NOMO-1 treated with dmso at 0.1 percent for 144 hours (cell line): ENCODE data around the gene NFATC2IP.
A peak's percentile ranks its signal among the peaks of the same experiment; 100 is the strongest.

Source experiments
- DNase-seq: peaks from one replicate; lab custom pipeline; 2025; ENCODE audit not compliant: unreplicated experiment; lab: John Stamatoyannopoulos, UW

NFATC2IP gene

GRCh38 chr16:28950648-28951409 is at the start of gene NFATC2IP:
Gene NFATC2IP, plus strand, starts transcription at chr16:28950937. Its CDS starts 75 bp downstream, at chr16:28951012.
- peak; percentile 98 for DNase-seq

DNA sequence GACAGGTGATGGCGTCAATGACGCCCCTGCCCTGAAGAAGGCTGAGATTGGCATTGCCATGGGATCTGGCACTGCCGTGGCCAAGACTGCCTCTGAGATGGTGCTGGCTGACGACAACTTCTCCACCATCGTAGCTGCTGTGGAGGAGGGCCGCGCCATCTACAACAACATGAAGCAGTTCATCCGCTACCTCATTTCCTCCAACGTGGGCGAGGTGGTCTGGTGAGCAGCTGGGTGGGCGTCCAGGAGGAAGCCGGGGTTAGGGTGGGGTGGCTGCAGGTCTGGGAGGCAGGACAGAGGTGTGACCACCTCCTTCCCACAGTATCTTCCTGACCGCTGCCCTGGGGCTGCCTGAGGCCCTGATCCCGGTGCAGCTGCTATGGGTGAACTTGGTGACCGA is 48.9 kb upstream of the NFATC2IP start:
- no peak for DNase-seq

DNA sequence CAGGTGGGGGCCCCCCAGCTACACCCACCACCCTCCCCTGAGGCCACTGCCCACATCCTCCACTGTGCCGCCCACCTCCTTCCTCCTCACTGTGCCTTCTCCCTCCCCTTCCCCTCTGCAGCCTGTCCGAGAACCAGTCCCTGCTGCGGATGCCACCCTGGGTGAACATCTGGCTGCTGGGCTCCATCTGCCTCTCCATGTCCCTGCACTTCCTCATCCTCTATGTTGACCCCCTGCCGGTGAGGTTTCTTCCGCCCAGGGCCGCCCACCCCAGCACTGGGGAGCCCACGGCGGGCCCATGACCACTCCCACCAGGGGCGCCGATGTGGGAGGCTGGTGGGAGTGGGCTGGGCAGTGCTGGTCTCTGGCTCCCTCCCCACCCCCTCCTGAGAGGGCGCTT is 47.8 kb upstream of the NFATC2IP start:
- no peak for DNase-seq

GRCh38 chr16:28903344-28904042 is 47.2 kb upstream of the NFATC2IP start:
- DNase-seq, result no peak

DNA sequence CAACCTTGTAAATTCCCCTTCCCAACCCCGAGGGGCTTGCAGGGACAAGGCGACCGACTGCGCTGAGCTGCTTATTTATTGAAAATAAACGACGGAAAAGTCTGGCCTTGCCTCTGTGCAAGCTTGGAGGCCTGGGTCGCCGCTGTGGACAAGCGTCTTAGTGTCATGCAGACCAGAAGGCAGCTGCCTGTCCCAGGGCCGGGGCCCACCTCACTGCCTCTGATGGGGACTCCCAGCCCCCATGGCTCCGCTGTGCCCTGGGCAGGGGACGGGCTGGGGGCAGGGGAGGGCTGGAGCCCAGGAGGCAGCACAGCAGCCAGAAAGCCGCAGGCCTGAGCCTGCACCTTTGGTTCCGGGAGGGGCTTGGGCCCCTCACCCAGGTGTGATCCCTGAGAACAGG is 46.4 kb upstream of the NFATC2IP start:
- DNase-seq, result no peak

- DNase-seq, result no peak
Observed at GRCh38 chr16:28904828-28905227, 45.9 kb upstream of the NFATC2IP start.

GRCh38 chr16:28905229-28905754 is 45.4 kb upstream of the NFATC2IP start:
- DNase-seq, result no peak

DNA sequence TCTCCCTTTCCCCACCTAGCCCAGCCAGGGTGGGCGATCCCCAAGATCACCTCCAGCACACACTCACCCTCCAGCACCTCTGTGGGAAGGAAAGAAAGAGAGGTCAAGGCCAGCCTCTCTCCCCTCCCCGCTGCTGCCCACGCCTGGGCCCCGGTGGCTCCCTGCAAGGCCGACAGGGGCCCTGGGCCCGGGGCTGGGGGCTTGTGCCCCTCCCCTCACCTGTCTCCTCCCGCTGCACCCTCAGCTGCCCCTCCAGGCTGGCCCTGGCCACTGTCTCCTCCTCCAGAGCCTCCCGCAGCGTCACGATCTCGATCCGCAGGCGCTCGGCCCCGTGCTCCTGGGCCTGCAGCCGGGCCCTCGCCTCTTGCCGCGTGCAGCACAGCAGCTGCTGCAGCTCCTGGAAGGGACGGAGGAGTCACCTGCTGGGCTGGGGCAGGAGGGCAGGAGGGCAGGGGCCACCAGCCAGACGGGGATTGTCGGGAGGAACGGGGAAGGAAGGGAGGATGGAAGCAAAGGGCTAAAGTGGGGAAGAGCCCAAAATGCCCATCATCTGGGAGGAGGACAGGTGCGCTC is 44.9 kb upstream of the NFATC2IP start:
- no peak for DNase-seq

DNA sequence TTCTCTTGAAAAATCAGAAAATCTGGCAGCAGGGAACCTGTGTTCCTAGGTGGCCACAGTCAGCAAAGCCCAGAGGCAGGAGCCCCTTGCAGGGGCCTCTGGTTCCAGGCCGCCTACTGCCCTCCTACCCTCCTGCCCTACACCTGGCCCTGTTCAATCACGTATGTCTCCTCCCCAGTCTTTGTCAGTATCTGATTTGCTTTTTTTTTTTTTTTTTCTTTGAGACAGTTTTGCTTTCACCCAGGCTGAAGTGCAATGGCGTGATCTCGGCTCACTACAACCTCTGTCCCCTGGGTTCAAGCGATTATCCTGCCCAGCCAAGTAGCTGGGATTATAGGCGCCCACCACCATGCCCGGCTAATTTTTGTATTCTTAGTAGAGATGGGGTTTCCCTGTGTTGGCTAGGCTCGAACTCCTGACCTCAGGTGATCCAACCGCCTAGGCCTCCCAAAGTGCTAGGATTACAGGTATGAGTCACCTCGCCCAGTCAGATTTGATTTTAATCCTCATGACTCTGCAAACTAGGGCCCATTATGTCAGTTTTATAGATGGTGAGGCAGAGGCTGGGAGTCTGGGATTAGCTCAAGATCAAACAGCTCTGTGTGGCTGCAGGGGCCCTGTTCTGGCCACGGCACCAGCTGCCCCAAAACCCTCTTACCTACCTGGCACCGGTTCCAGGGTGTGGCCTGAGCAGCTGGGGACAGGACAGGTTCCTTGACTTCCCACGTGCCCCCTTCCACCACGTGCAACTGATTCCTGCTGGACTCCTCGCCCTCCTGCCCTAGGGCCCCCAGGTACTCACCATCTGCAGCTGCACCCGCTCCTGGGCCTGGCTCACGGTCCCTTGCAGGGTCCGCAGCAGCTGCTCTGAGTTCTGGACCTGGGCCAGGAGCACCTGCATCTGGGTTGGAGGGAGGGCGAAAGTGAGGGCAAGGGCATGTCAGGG is 40.4 kb upstream of the NFATC2IP start:
- no peak for DNase-seq

DNA sequence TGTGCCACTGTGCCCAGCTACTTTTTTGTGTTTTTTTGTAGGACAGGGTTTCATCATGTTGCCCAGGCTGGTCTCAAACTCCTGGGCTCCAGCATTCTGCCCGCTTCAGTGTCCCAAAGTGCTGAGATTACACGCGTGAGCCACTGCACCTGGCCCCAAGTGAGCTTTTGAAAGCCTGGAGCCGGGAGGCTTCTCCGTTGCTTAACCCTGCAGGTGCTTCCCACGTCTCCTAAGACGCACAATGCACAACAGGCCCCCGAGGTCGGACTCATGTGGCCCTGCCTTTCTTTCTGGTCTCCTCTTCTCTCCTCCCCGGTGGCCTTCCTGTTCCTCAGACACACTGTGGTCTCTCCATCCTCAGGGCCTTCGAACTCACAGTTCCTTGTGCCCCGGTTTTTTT is 38.2 kb upstream of the NFATC2IP start:
- no peak for DNase-seq

DNA sequence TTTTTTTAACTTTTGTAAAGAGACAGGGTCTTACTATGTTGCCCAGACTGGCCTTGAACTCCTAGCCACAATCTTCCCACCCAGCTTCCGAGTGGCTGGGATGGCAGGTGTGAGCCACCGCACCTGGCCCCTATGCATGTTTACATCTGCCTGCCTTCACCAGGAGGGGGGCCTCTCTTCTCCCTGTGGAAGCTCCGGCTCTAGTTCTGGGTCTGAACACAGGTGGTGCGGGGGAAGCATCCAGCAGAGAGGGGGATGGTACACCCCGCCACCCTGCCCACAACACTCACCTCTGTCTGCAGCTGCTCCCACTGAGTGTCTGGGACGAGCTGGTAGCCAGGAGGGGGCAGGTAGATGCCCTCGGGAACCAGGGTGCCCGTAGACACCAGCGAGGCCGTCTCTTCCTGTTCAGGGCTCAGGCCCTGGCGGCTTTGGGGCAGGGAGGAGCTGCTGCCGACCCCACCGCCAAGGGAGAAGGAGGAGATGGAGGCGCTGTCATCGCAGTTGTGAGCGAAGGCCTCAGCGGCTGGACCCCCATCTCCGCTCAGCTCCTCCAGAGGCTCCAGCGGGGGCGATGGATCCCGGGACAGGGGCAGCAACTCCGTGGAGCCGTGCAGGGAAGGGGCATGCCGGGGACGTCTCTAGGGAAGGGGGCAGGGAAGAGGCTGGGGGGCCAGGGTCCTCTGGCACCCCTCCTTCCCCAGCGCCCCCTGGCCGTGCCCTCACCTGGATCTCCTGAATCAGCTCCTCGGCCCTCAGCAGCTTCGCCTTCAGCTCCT is 36.6 kb upstream of the NFATC2IP start:
- no peak for DNase-seq

- DNase-seq, result no peak
Observed at GRCh38 chr16:28915181-28915580, 35.6 kb upstream of the NFATC2IP start.

- DNase-seq, result no peak
Observed at GRCh38 chr16:28917095-28917494, 33.6 kb upstream of the NFATC2IP start.

- DNase-seq, result no peak
Observed at GRCh38 chr16:28918698-28919097, 32.0 kb upstream of the NFATC2IP start.

DNA sequence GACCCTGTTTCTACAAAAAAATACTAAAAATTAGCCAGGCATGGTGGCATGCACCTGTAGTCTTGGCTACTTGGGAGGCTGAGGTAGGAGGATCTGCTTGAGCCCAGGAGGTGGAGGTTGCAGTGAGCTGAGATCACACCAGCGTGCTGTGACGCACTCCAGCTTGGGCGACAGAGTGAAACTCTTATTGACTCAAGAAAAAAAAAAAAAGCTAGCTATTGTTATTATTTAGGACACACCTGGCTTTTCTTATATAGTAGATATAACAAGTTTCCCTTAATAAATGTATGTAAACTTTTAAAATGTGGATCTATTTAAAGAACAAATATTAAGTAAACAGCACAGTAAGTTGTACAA is 27.5 kb upstream of the NFATC2IP start:
- no peak for DNase-seq

GRCh38 chr16:28923652-28924398 is 26.9 kb upstream of the NFATC2IP start:
- peak; percentile 68 for DNase-seq

DNA sequence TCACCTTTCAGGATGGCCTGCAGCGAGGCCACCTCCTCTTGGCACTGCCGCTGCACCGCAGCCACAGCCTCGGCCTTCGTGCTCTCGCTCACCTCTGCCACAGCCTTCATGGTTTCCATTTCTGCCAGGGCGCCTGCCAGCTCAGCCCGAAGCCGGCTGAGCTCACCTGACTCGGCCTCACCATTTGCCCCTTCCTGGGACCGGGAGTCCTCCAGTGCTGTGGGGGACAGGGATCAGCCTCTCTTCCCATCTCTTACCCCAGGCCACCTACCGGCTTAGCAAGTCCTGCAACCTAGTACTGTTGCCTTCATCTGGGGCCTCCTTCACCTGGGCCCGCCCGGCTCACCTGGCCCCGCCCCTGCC is 26.4 kb upstream of the NFATC2IP start:
- DNase-seq, result no peak

DNA sequence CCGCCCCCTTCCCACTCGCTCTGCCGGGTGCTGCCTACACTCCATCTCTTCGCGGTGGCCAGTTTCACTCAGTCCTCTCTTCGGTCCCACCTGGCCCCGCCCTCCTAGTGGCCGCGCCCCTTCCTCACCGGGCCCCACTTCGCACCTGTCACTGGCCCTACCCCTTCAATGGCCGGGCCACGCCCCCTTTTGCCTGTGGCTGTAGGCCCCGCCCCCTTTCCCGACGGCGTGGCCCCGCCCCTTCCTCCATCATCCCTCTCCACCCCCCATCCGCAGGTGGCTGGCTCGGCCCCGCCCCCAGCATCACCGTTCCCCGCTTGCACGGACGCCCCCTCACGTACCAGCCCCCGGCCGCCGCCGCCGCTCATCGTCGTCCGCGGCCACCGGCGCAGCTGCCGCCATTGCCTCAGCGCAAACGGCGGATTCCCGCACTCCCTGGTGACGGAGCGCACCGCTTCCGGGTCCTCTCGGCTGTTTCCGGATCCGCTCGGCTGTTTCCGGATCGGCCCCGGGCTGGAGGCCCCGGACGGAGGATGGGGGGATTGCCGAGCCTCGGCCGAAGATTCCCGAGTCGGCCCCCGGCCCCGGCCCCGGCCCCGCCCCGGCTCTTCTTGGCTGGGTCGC is 25.9 kb upstream of the NFATC2IP start, which contains the start of gene RABEP2:
RABEP2 (minus strand) TSS at position 477 of the 624 bp plus-strand sequence; CDS start at position 402, 75 bp downstream.
- peak; percentile 80 for DNase-seq
